ENCODE data around the gene REELD1. TPM values are rescaled to one million over a fixed set of nuclear protein-coding genes. Genes with fewer than 3 reads are reported as not detected.

Gene REELD1
- total RNA-seq (2014; rRNA removed; shearing (Covaris generic); ENCODE audit: low replicate concordance): 0.74 TPM in 1 of 2 replicates, not detected in the other

DNA sequence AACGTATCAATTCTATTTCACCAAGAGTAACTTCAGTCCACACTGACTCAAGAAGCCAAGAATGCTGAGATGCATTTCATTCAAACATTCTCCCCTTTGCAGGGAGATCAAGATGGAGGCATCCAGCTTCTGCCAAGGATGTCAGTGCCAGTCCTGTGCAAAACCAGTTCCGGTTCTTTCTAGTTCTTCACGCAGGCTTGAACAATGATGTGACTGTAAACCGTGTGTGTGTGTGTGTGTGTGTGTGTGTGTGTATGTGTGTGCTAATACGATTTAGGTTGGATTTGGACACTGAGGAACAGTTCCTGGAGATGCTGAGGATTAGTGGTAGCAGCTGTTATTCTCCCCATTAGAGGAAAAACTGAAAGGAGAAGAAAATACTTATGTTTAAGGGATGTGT is at the start of gene REELD1:
Gene REELD1, plus strand, starts transcription at position 301 of the 400 bp plus-strand sequence. CDS start 2,415 bp downstream, outside the sequence.
- no peak for DNase-seq (ENCODE audit: low read depth)
- in situ Hi-C loops (cut with HindIII; ENCODE audit: low pct_unique_long_range_greater_than_20kb, low sequenced_read_pairs): no loop called here

DNA sequence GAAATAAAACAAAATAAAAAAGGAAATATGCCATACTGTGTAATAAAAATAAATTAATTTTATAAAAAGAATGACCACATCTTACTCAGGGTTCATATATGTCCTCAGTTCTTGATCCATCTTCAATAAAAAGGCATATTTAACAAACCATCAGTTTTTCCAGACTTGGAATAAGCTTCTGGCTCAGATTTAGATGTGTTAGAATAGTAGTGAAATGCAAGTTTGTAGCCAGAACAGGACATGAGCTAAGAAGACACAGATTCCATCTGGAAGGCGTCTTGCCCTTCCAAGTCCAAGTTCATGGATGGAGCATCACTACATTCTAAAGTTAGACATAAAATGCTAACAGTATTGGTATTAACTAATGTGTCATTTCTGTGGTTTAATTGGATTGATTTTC is 49.1 kb upstream of the REELD1 start:
- no peak for DNase-seq (ENCODE audit: low read depth)
- in situ Hi-C loops (cut with HindIII; ENCODE audit: low pct_unique_long_range_greater_than_20kb, low sequenced_read_pairs): no loop called here

DNA sequence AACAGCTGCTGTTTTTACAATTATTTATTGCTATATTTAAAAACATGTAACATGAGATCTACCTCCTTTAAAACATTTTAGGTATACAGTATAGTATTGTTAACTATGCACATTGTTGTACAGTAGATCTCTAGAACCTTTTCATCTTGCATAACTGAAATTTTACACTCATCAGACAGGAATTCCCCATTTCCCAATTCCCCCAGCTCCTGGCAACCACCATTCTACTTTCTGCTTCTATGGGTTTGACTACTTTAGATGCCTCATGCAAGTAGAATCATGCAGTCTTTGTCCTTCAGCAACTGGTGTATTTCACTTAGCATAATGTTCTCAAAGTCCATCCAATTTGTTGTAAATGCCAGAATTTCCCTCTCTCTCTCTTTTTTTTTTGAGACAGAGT is 48.5 kb upstream of the REELD1 start:
- no peak for DNase-seq (ENCODE audit: low read depth)
- in situ Hi-C loops (cut with HindIII; ENCODE audit: low pct_unique_long_range_greater_than_20kb, low sequenced_read_pairs): no loop called here

DNA sequence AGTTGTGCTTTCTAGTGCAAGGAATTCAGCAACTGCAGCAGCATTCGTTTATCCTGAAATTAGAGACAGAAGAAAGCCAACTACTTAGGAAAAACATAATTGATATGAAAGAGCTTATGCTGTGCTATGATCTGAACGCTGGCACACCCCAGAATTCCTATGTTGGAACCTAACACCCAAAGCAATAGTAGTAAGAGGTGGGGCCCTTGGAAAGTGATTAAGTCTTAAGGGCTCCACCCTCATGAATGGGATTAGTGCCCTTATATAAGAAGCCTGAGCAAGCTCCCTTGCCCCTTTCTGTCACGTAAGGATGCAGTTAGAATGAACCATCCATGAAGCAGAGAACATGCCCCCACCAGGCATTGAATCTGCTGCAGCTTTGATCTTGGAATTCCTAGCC is 44.2 kb upstream of the REELD1 start:
- in situ Hi-C loops (cut with HindIII; ENCODE audit: low pct_unique_long_range_greater_than_20kb, low sequenced_read_pairs): no loop called here
- no peak for DNase-seq (ENCODE audit: low read depth)

DNA sequence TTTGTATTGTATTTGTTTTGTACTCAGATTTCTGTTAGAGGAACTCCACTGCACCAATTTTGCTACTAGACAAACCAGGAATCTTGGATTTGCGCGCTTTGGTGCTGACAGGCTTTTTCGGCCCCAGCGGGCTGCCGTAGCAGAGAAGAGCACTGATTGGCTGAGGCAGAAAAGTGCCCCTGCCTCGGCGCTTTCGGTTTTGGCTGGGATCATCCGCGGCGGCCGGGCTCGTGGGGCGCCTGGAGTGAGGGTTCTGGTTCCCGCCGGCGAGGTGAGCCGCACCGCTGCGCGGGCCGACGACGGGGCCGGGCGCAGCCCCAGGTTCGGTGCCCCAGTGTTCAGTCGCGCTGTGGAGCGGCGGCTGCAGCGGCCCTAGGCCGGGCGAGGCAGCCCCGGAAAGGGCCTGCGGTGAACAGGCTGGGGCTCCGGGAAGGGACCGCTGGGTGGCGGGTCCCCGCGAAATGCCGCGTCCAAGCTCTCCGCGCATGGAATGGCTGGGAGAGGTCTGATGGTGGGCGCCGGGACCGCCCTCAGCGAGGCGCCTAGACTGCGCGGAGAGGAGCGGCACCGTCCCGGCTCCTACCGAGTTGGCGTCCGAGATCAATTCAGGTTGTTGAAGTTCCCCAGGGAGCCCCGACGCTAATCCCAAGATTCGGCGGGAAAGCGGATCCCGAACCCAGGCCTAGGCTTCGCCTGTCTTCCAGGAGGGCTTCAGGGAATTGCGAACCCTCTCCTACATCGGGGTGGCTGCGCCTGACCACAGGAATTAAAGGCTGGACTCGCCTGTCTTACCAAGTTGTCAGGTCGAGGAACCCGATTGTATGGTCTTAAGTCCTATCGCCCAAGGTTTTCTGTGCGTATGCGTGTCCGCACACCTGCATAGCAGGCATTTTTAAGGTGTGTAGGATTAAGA is 38.5 kb upstream of the REELD1 start, which contains the start of gene LSM6:
Gene LSM6, plus strand, starts transcription at position 178 of the 913 bp plus-strand sequence. CDS start 7,204 bp downstream, outside the sequence.
- DNase-seq (ENCODE audit: low read depth): peak; percentile 77
- in situ Hi-C loops (cut with HindIII; ENCODE audit: low pct_unique_long_range_greater_than_20kb, low sequenced_read_pairs): no loop called here

DNA sequence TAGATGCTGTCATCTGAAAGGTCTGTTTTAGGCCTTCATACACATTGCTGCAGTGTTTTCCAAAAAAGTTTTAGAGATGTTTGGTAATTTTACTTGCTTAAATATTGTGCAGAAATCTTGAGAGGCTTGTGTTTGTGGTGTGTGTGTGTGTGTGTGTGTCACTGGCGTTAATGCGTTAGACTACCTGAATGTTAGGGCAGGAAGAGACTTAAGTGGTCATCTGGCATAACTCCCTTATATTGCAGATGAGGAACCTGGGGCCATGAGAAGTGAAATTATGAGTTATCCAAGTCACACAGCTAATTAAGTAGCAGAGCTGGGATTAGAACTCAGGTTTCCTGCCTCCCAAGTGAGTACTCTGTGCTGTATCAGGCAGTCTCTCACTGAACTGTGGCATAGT is 37.4 kb upstream of the REELD1 start:
- DNase-seq (ENCODE audit: low read depth): no peak
- in situ Hi-C loops (cut with HindIII; ENCODE audit: low pct_unique_long_range_greater_than_20kb, low sequenced_read_pairs): no loop called here

DNA sequence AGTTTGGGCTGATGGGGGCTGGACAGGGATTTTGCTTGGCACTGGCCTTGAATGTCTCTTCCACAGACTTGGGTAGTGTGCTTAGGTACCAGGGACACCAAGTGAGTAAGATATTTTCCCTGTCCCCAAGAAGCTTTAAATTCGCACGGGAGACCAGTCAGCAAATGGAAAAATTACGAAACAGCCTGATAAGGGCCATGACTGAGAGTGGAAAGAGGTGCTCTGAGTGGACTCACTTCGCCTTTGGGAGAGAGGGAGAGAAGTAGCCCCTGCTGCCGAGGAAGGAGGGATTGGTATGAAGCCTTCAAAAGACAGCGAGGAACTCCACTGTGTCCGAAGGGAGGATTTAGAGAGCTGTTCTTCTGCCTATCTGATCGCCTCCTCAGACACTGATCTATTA is 36.2 kb upstream of the REELD1 start:
- in situ Hi-C loops (cut with HindIII; ENCODE audit: low pct_unique_long_range_greater_than_20kb, low sequenced_read_pairs): no loop called here
- DNase-seq (ENCODE audit: low read depth): no peak

DNA sequence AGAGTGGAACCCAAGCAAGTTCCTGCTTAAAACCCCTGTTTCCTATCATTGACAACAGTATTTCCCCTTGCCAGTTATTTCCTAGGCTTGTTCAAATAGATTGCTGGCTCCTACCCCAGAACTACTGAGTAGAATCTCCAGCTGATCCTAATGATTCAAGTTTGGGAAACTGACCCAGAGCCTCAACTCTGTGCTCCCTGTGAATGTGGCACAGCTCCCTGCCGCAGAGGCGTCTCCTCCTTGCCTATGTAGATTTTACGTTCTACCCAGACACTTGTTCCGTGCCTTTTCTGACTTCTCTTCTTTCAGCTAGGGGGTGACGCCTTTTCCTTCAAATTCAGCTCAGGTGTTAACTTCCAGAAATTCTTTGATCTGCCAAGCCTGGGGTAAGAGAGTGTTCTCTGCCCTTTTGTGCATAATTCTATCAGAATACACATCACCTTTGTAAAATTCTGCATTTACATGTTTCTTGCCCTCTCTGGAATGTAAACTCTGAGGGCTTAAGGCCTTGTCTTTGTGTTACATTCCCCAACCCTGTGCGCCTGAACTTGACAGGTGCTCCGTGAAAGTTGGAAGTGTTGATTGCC is 34.5 kb upstream of the REELD1 start:
- in situ Hi-C loops (cut with HindIII; ENCODE audit: low pct_unique_long_range_greater_than_20kb, low sequenced_read_pairs): no loop called here
- no peak for DNase-seq (ENCODE audit: low read depth)

DNA sequence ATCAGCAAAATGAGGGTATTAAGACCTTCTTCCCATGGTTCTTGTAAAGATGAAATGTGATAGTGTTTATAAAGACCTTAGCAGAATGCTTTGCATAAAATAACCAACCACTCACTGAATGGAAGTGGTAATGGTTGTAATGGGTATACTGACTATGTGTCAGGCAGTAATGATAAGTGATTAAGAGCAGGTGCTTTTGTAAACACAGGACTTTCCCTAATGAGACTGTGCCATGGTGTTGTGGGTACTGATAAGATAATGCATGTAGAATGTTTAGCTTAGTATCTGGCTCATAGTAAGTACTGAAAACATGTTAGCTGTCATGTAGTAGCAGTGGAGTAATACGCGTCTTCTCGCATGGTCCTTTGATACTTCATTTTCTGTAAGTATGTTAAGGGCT is 31.9 kb upstream of the REELD1 start:
- no peak for DNase-seq (ENCODE audit: low read depth)
- in situ Hi-C loops (cut with HindIII; ENCODE audit: low pct_unique_long_range_greater_than_20kb, low sequenced_read_pairs): no loop called here

DNA sequence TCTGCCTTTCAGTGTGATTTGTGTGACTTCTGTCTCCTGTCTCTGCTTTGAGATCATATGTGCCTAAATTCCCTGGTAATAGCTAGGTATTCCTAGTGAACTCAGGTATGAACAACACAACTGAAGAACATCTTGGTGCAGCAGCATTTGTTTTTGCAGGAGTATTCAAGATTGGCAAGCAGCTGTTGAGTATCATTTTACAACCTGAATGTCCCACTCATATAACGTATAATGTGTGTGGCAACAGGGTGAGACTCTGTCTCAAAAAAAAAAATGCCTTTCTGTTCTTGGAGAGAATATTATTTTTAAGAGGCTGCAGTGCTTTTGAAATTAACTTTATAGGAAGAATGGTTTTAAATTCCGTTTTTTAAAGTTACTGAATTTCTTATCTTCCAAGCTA is 31.1 kb upstream of the REELD1 start:
- in situ Hi-C loops (cut with HindIII; ENCODE audit: low pct_unique_long_range_greater_than_20kb, low sequenced_read_pairs): no loop called here
- no peak for DNase-seq (ENCODE audit: low read depth)

DNA sequence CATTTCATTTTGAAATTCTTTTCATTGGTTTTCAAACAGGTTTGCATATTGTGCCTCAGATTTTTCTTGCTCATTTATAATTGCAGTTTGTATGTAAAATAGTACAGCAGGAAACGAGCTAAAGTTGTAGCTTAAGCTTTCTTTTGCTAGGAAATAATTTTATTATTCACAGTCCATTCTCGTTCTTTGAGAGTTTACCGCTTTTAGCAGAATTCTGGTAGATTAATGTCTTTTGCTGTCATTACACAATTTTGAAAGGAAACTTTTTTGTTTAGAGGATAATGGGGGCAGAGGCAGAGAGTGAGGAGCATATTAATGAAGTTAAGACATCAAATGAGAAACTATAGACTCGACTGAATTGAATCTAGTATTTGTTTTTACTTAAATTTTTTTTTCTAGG is 28.3 kb upstream of the REELD1 start:
- in situ Hi-C loops (cut with HindIII; ENCODE audit: low pct_unique_long_range_greater_than_20kb, low sequenced_read_pairs): no loop called here
- DNase-seq (ENCODE audit: low read depth): no peak

DNA sequence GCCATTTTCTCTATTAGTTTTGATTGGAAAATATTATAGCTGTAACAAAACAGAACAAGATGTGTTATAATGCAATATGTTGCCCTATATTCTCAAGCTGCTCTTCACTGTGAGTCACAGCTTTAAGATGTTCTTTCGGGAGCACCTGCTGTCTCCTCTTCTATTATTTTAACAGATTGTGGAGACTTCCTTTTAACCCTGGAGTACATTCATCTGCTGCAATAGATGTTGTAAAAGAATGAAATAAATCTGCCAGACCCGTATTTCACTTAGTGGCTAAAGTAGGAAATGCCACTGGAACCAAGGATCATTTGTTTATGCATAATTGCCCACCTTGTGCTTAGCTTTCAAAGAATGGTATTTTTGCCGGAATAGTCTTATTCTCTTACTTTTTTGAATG is 27.7 kb upstream of the REELD1 start:
- in situ Hi-C loops (cut with HindIII; ENCODE audit: low pct_unique_long_range_greater_than_20kb, low sequenced_read_pairs): no loop called here
- DNase-seq (ENCODE audit: low read depth): no peak

DNA sequence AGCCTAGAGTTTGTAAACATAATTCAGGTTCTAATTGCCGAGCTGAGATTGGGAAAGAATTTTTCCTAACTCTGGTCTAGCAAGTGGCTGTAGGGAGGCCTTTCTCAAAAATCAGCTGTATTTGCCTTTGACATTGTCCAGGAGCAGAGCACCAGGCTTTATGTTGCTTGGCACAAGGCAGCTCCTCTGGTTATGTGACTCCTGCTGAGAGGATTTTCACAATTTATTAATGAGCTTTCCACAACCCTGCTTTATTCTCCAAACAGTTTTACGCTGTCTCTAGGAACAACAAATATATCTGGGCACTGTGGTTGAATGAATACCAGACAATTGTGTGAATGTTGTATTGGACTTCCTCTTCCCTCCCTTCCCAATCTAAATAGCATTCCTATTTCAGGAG is 23.9 kb upstream of the REELD1 start:
- no peak for DNase-seq (ENCODE audit: low read depth)
- in situ Hi-C loops (cut with HindIII; ENCODE audit: low pct_unique_long_range_greater_than_20kb, low sequenced_read_pairs): no loop called here

DNA sequence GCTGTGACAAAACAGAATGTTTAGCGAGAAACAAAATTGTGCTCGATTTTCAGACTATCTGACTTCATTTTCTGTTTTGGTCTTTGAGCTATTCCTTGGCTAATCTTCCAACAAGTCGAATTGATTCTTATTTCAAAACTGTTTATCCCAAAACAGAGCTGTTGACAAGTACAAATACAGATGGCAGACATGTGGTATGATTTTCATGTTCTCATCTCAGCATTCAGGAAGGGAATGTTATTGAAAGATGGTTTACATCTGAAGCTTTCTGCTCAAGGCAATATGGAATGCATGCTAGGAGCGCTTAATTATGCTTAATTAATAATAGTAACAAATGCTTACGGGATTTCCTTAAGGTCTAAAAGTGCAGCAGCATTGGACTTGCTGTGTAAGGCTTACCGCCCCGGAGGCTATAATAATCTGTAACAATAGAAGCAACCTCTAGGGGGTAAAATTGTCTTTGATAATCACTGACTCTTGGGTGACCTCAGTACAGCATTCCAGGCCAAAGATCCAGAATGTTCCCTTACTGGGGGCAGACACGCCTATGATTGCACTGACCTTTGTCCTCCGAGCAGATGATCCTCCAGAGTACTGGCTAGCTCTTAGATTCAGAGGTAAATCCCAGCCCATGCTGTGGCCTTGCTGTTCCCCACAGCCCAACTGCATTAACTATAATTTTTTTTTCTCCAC is 22.4 kb upstream of the REELD1 start:
- no peak for DNase-seq (ENCODE audit: low read depth)
- in situ Hi-C loops (cut with HindIII; ENCODE audit: low pct_unique_long_range_greater_than_20kb, low sequenced_read_pairs): no loop called here

DNA sequence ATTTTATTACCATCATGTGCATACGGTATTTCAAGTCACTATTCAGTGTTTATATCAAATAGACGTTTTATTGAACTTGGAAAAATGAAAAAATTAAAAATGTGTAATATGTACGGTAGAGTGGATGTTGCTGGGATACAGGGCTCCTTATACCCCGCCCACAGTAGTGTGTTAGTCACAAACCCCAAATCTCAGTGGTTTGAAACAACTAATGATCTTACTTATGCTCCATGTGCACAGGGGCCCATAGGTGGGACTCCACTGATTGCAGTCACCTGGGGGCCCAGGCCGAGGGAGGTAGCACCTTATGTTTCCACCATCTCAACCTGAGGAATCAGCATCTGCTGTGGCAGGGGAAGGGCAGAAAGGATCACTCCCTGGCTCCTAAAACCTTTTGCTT is 20.7 kb upstream of the REELD1 start:
- in situ Hi-C loops (cut with HindIII; ENCODE audit: low pct_unique_long_range_greater_than_20kb, low sequenced_read_pairs): no loop called here
- DNase-seq (ENCODE audit: low read depth): no peak

DNA sequence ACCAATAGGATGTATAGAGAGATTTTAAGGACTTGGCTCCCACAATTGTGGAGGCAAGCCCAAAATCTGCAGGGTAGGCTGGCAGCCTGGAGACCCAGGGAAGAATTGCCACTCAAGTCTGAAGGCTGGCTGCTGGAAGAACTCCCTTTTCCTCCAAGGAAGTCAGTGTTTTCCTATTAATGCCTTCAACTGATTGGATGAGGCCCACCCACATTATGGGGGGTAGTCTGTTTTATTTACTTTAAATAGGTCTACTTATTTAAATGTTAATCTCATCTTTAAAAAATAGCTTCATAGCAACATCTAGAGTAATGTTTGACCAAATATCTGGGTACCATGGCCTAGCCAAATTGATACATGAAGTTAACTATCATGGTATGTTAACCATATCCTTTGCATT is 20.1 kb upstream of the REELD1 start:
- no peak for DNase-seq (ENCODE audit: low read depth)
- in situ Hi-C loops (cut with HindIII; ENCODE audit: low pct_unique_long_range_greater_than_20kb, low sequenced_read_pairs): no loop called here

DNA sequence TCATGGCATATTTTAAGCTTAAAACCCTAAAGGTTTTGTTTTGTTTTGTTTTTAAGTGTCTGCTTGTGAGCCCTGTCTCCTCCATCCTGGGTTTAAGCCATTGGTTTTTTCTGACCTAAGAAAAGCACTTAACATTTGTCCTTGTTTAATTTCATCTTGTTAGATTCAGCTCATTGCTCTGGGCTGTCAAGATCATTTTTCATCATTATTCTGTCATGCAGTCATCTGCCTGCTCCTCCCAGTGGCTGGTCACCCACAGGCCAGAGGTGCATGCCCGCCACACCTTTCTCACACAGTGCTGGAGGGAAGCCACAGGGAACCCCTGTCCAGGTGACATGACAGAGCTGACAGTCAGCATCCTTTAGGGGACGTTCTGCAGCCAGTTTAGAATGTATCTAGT is 11.7 kb upstream of the REELD1 start:
- peak; percentile 19 for DNase-seq (ENCODE audit: low read depth)
- in situ Hi-C loops (cut with HindIII; ENCODE audit: low pct_unique_long_range_greater_than_20kb, low sequenced_read_pairs): no loop called here

DNA sequence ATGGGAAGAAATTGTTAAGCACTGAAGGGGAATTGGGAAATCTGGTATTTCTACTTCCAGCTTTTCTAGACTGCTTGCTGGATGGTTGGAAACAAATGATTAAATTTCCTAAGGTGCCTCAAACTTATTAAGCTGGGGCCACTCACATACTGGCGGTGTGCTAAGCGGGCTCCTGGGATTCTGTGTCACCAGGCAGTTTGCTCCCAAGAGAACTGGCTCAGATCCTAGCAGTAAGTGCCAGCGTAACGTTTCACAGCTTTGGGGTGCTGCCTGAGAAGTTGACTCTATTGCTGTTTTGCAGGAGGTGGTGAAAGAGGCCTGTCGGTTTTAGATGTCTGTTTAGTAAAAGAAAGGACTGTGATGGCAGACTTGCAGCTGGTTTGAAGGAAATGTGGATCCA is 6.9 kb upstream of the REELD1 start:
- DNase-seq (ENCODE audit: low read depth): no peak
- in situ Hi-C loops (cut with HindIII; ENCODE audit: low pct_unique_long_range_greater_than_20kb, low sequenced_read_pairs): no loop called here

DNA sequence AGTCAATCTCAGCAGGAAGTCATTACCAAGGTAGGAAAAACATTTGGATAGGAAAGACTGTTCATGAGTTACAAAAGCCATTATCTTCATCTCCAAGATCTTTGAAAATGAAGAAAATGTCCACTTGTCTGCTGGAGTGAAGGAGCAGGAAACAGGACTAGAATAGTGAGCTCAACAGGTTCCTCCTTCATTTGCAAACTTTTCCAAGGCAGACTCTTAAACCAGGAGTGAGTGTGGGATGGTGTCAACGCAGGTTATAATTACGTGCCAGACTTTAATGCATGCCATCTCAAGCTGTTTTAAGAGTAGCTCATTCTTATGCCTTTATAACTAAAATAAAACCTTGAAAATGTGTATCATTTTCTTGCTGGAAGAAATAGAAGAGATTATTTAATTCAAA is 3.4 kb upstream of the REELD1 start:
- in situ Hi-C loops (cut with HindIII; ENCODE audit: low pct_unique_long_range_greater_than_20kb, low sequenced_read_pairs): no loop called here
- no peak for DNase-seq (ENCODE audit: low read depth)
